Dermis blood vessel endothelial cell (primary cell): ENCODE measurements around the gene PNCK. TPM values are rescaled to one million over a fixed set of nuclear protein-coding genes. Genes with fewer than 3 reads are reported as not detected.

Experiments used
- DNase-seq: peaks from one replicate; pipeline ENCODE4 v3.0.0; 2010
- total RNA-seq: library from RNA; depleted of rRNA; stranded (reverse); fragments of >200 nt; gene quantifications from 2 replicates; pipeline ENCODE4 v1.2.3, GENCODE V29; 2014

PNCK gene
- total RNA-seq, 1 donor from 2014 or later = not detected

GRCh38 chrX:153640736-153641575 lies 32.7 kb downstream of the PNCK start:
- no peak for DNase-seq

DNA sequence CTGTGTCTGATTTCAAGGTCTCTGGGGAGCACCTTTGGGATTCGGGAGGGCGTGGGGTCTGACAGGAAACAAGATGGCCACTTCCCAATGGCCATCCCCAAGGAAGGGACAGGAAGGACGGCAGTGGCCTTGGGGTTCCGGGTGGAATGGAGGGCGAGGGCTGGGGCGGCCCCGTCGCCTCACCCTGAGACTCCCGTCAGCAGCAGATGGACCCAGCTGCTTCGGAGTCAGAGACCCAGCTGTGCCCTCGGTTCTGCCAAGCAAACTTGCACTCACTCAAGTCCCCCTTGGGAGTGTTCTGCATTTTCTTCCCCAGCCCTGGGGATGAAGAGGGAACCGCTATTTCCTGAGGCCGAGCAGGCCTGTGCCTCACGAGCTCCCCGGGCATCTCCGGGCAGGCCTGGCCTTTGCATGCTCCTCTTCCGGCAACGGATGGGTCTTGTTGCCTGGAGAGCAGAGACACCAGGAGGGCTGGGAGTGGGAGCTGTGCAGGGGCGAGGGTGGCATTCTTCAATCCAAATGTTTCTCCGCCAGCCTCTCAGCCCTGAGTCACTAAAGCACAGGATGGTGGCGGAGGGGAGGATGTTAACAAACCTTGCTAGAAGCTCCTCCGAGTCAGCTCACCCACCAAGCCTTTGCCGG lies 33.4 kb downstream of the PNCK start:
- DNase-seq = no peak

- DNase-seq = no peak
Observed at GRCh38 chrX:153639177-153640044, 34.2 kb downstream of the PNCK start.

- DNase-seq = no peak
Observed at GRCh38 chrX:153638436-153639176, 35.0 kb downstream of the PNCK start.

DNA sequence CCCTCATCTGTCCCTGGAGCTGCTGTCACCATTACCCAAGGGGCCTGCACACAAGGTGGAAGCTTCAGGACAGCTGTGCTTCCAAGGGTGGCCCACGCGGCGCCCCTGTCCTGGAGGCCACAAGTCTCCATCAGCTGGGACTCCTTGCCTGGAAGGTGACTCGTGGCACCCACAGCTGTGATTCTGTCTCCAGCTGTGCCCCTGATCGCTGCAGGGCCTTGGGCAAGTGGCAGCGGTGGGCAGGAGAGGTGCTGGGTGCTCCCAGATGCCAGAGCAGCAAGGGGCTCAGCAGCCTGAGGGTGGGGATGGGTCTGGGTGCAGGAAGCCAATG lies 35.6 kb downstream of the PNCK start:
- no peak for DNase-seq

DNA sequence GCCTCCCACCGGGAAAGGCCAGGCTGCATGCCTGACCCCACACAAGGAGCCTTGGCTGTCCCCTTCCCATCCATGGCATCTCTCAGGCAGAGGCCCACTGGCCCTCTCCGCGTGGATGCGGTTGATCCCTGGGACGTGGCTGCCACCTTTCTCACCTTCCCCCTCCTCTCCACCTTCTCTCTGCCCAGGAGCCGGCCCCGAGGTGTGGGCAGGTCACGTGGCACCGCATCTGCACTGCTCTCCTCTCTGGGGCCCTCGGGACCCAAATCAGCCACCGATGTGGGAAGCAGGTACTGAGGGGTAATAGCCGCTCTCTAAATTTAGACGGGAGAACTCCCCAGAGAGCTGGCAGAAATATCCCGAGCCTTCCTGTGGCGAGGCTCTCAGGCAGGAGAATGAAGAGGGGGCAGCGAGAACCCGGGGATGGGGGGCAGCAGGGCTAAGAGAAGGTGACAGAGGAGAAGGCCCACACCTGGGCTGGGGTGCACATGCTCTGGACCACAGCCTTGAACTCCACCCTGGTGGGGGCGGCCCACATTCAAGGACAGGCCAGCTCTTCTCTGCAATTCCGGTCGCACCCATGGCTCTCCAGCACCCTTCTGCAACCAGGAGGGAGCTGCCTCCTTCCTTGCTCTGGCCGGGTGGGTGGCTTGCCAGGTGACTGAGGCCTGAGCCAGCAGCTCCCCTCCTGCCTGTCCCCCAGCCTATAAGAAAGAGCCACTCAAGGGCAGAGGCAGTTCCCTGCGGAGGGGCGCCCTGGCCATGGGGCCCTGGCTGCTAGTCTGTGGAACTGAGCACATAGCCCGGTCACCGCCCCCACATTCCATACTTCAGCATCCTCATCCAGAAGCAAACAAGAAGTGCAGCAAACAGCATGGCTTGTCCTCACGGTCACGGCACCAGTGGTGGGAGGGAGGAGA lies 36.2 kb downstream of the PNCK start:
- no peak for DNase-seq

DNA sequence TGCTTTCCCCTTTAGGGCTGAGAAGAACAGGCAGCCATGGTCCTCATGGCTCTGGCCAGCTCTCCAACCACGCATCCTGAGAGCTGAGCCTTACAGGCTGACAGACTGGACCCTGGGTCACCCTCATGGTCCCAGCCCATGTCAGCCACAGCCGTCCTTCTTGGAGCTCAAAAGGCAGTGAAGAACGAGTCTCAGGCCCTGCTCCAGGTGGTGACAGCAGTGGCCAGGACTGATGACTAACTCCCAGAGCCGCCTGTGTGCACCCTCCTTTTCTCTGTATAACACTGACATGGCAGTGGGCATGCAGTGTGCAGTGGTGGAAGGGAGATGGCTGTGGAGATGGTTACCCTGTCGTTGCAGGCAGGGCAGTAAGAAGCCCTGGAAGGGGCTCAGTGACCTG lies 36.9 kb downstream of the PNCK start:
- DNase-seq = no peak

- peak; percentile 59 for DNase-seq
Observed at GRCh38 chrX:153635788-153636668, 37.6 kb downstream of the PNCK start.

GRCh38 chrX:153635388-153635787 lies 38.2 kb downstream of the PNCK start:
- no peak for DNase-seq

- DNase-seq = no peak
Observed at GRCh38 chrX:153634832-153635231, 38.8 kb downstream of the PNCK start.

GRCh38 chrX:153634236-153634635 lies 39.4 kb downstream of the PNCK start:
- DNase-seq = no peak

GRCh38 chrX:153633607-153634180 lies 39.9 kb downstream of the PNCK start:
- DNase-seq = no peak

GRCh38 chrX:153633048-153633447 lies 40.6 kb downstream of the PNCK start:
- DNase-seq = no peak

DNA sequence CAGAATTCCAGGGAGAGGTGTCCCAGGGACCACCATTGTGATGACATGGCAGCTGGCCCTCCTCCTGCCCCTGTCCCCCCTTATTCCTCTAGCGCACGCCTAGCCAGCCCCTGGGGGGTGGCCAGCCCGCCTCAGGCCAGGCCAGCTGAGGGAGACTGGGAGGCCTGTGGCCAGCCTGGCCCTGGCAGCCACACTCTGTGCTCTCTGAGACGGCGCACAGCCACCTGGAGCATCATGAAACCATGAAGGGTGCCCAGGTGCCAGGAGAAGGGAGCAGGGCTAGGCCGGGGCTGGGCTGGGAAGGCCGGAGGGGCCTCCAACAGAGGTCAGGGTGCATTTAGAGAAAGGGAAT lies 41.0 kb downstream of the PNCK start:
- DNase-seq = no peak

GRCh38 chrX:153631907-153632594 lies 41.6 kb downstream of the PNCK start:
- no peak for DNase-seq

DNA sequence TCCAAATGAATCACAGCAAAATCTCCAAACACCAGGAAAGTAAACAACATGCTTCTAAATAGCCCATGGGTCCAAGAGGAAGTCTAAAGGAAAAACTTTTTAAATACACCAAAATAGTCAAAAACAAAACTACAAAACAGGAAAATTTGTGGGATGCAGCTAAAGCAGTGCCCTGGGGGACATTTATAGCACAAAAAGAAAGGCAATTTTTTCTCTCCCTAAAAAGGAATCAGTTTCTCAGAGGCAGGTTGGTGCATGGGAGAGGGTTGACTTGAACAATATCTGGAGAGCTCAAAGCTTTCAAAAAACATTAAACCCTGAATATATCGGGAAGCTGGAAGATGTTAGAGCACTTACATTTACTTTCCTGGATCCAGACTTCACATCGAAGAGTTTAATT lies 42.3 kb downstream of the PNCK start:
- no peak for DNase-seq

DNA sequence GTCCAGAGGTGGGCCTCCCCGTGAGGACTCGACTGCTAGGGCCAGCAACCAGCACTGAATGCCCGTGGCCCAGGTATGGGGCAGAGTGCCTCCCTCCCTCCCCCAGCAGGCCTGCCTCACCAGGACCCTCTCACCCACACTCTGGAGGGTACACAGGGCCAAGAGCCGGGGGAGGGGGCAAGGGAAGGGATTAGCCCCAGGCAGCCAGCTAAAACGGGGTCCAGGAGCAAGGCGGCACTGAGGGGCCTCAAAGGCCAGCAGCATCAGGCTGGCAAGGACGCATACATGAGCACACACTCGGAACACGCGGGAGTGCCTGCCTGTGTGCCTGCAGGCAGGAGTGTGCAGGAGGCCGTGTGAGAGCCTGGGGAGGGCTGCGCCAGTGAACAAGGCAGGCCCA lies 44.9 kb downstream of the PNCK start:
- no peak for DNase-seq

- DNase-seq = no peak
Observed at GRCh38 chrX:153628129-153628528, 45.5 kb downstream of the PNCK start.

DNA sequence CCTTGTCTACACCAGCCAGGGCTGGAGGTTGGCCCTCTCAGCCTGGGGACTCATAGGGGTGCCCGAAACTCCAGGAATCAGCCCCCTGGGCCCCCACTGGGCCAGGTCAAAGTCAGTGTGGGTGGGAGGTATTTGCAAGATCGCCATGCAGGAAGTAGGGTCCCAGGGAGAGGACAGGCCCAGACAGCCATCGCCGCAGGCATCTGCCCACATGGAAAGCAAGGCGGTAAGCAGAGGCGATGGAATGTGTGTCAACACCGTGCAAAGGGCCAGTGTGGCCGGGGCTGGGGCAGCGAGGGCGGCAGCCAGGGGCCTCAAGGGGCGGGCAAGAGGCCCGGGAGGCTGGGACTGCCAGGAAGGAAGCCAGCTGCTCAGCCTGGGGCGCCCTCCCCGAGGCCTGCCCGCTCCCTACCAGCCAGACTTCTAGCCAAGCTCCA lies 45.9 kb downstream of the PNCK start:
- no peak for DNase-seq
